RWPE2 (cell line): ENCODE data around the gene RAB35.
"Not testable (repeated sequence)": the region's sequence is repeated elsewhere in the genome, so short reads cannot be mapped to it uniquely, and the experiment has no call there.

Experiments used
- ATAC-seq: fragments of 200-7000 bp; cut with Tn5 transposase; 3 replicates; pipeline ENCODE4 v1.9.1; 2021; ENCODE audit warnings: low read depth
- DNase-seq: peaks from one replicate; pipeline ENCODE4 v3.0.0-alpha.2; 2020; ENCODE audit warnings: low spot score
- H3K27ac ChIP-seq: fragments of 450-650 bp; 2 replicates; pipeline ENCODE4 v1.5.1; 2017; ENCODE audit warnings: mild to moderate bottlenecking; ENCODE audit not compliant: poor library complexity, severe bottlenecking
- H3K27me3 ChIP-seq: fragments of 250-450 bp; sonication (Bioruptor Pico); 2 replicates; pipeline ENCODE4 v1.5.1; 2021; ENCODE audit warnings: mild to moderate bottlenecking, moderate library complexity; ENCODE audit not compliant: insufficient read depth, poor library complexity, severe bottlenecking
- H3K36me3 ChIP-seq: fragments of 250-450 bp; sonication (Bioruptor Pico); 2 replicates; pipeline ENCODE4 v1.5.1; 2020; ENCODE audit warnings: low read depth, mild to moderate bottlenecking, moderate library complexity
- H3K4me1 ChIP-seq: fragments of 250-450 bp; sonication (Bioruptor Pico); 2 replicates; pipeline ENCODE4 v1.5.1; 2021; ENCODE audit warnings: mild to moderate bottlenecking, moderate library complexity; ENCODE audit not compliant: insufficient read depth, poor library complexity, severe bottlenecking
- H3K4me3 ChIP-seq: fragments of 250-450 bp; sonication (Bioruptor Pico); 2 replicates; pipeline ENCODE4 v1.5.1; 2021; ENCODE audit warnings: mild to moderate bottlenecking, moderate library complexity; ENCODE audit not compliant: severe bottlenecking
- H3K9me3 ChIP-seq: fragments of 250-450 bp; sonication (Bioruptor Pico); 2 replicates; pipeline ENCODE4 v1.5.1; 2021; ENCODE audit warnings: mild to moderate bottlenecking, moderate library complexity; ENCODE audit not compliant: severe bottlenecking
- TF ChIP-seq, protein P1 (sequence below): fragments of 450-650 bp; IDR thresholded peaks from one replicate; pipeline ENCODE4 v1.5.1; 2017; ENCODE audit warnings: mild to moderate bottlenecking, moderate library complexity; ENCODE audit not compliant: poor library complexity, severe bottlenecking

Gene RAB35

DNA sequence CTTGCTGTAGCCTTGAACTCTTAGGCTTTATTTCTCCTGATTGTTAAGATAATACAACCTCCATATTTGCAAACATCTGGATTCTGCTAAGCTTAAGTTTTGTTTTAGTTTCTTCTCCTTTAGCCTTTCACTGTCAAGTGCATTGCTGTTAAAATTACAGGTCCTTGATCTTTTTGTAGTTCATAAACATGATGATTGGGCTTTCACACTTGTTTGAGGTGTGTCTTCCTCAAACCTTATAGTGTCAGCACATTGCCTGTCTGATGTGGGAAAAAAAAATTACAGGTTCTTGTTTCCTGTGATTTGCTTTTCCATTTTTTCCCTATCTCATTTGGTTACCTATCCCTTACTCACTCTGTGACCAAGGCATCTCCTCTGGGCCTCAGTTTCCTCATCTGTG, 68.3 kb downstream of the RAB35 start:
- Histone ChIP-seq H3K36me3 (no peaks in the 10 kb centered on the region), H3K4me3 (no peak overlapping the region), H3K27me3 (no peaks in the 10 kb centered on the region), H3K27ac (no peak overlapping the region), H3K9me3 (no peaks in the 10 kb centered on the region), H3K4me1 (peaks cover 14% of the 10 kb centered on the region)
- DNase-seq (no peak), ATAC-seq (no peak)
- TF ChIP-seq, protein P1, sequence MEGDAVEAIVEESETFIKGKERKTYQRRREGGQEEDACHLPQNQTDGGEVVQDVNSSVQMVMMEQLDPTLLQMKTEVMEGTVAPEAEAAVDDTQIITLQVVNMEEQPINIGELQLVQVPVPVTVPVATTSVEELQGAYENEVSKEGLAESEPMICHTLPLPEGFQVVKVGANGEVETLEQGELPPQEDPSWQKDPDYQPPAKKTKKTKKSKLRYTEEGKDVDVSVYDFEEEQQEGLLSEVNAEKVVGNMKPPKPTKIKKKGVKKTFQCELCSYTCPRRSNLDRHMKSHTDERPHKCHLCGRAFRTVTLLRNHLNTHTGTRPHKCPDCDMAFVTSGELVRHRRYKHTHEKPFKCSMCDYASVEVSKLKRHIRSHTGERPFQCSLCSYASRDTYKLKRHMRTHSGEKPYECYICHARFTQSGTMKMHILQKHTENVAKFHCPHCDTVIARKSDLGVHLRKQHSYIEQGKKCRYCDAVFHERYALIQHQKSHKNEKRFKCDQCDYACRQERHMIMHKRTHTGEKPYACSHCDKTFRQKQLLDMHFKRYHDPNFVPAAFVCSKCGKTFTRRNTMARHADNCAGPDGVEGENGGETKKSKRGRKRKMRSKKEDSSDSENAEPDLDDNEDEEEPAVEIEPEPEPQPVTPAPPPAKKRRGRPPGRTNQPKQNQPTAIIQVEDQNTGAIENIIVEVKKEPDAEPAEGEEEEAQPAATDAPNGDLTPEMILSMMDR, result no peak

DNA sequence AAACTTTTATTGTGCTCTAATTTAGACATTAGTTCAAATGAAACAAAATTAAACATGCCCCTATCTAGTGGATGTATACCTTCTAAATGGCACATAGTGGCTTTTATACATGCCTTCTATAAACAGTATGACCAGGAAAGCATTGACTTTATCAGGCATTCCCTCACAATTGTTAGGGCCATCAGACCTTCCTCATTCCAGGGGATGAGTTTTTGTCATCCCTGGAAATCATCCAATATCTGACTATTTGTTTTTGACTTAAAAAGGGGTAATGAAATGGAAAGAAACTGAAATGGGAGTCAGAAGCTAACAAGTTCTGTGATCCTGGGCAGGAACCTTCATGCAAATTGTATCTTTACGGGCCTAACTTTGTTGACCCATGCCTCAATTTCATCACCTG, 69.5 kb downstream of the RAB35 start:
- H3K27me3 ChIP-seq, result no peaks in the 10 kb centered on the region
- peaks cover 26% of the 10 kb centered on the region for H3K4me1 ChIP-seq
- H3K27ac ChIP-seq, result no peak overlapping the region
- ATAC-seq, result no peak
- TF ChIP-seq, protein P1, result no peak
- no peak overlapping the region for H3K4me3 ChIP-seq
- H3K36me3 ChIP-seq, result no peaks in the 10 kb centered on the region
- DNase-seq, result no peak
- H3K9me3 ChIP-seq, result no peaks in the 10 kb centered on the region

DNA sequence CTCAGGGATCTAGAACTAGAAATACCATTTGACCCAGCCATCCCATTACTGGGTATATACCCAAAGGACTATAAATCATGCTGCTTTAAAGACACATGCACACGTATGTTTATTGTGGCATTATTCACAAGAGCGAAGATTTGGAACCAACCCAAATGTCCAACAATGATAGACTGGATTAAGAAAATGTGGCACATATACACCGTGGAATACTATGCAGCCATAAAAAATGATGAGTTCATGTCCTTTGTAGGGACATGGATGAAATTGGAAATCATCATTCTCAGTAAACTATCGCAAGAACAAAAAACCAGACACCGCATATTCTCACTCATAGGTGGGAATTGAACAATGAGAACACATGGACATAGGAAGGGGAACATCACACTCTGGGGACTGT, 71.2 kb downstream of the RAB35 start:
- not testable (repeated sequence) for H3K27ac ChIP-seq, ATAC-seq, DNase-seq, H3K36me3 ChIP-seq, H3K9me3 ChIP-seq, H3K4me3 ChIP-seq, H3K27me3 ChIP-seq
- H3K4me1 ChIP-seq, result peaks cover 36% of the 10 kb centered on the region
